ENCODE results near the gene ATP6V0B. TPM values are rescaled to one million over a fixed set of nuclear protein-coding genes. Genes with fewer than 3 reads are reported as not detected.

ATP6V0B gene
- total and polyA plus RNA-seq, 2 of the 13 experiments (the other 11 are each of a cell fraction or from before 2014, with no cell fraction given): 157 to 161 TPM

- TF ChIP-seq ZFP90 (CRISPR knock-in tag; IDR thresholded peaks at IDR 0.05; ENCODE audit: borderline replicate concordance) (no peak), CEBPG (CRISPR knock-in tag; IDR thresholded peaks at IDR 0.05) (no peak)
Measured at GRCh38 chr1:44024903-44025525, 50.3 kb downstream of the ATP6V0B start (continued).

- H3K4me2 ChIP-seq (ENCODE audit: low read depth, low read length): no peak overlapping the region
- no peak overlapping the region for H3K4me3 ChIP-seq (replicated peaks in 1 of 3; ENCODE audit: insufficient read depth in 1 of 3, low read depth in 2 of 3, low read length in 3 of 3)
- no peak overlapping the region for H2AFZ ChIP-seq (ENCODE audit: low read length)
- WGBS (ENCODE audit: low lambda C conversion rate): 98% methylated on average over 3 of the region's 3 CpGs
- H3K27me3 ChIP-seq (ENCODE audit: control insufficient read depth in 1 of 2, insufficient read depth in 2 of 2, low read length in 2 of 2): no peaks in the 10 kb centered on the region
- no peak overlapping the region for H3K9ac ChIP-seq (ENCODE audit: insufficient read depth, low read depth, low read length)
- H3K27ac ChIP-seq (ENCODE audit: extremely low read length, insufficient read depth, low read length): no peak overlapping the region
- in situ Hi-C loops (cut with HindIII; ENCODE audit: extremely low pct_ligation_motif_present, low pct_unique_long_range_greater_than_20kb) (no loop called here), intact Hi-C loops (cut with micrococcal nuclease; ENCODE audit: unreplicated experiment) (no loop called here)
- H4K20me1 ChIP-seq (ENCODE audit: insufficient read depth, low read length): no peaks in the 10 kb centered on the region
- peaks cover 4 to 22% of the 10 kb centered on the region in 2 experiments; a peak in 3 of 5 replicates for H3K36me3 ChIP-seq (replicated peaks in 1 of 2; ENCODE audit: control insufficient read depth in 1 of 2, insufficient read depth in 2 of 2, low read length in 2 of 2)
- H3K4me1 ChIP-seq (ENCODE audit: insufficient read depth, low read length): peaks cover 11% of the 10 kb centered on the region
- DNase-seq (ENCODE audit: low spot score): no peak
- TF ChIP-seq PTBP1 (IDR thresholded peaks at IDR 0.05; ENCODE audit: low read depth, low read length, poor library complexity, severe bottlenecking): no peak
- TF ChIP-seq FIP1L1 (IDR thresholded peaks at IDR 0.05; ENCODE audit: borderline replicate concordance, insufficient read depth, low read depth, low read length): no peak
- no peak for TF ChIP-seq ZNF292 (CRISPR knock-in tag; IDR thresholded peaks at IDR 0.05; ENCODE audit: borderline replicate concordance, low read depth)
- TF ChIP-seq ZBTB44 (CRISPR knock-in tag; IDR thresholded peaks at IDR 0.05): no peak
- no peak for TF ChIP-seq ZNF235 (CRISPR knock-in tag; IDR thresholded peaks at IDR 0.05; ENCODE audit: borderline replicate concordance)
- no peak for TF ChIP-seq ZBTB1 (CRISPR knock-in tag; IDR thresholded peaks at IDR 0.05; ENCODE audit: borderline replicate concordance)
- TF ChIP-seq NCOA1 (CRISPR knock-in tag; IDR thresholded peaks at IDR 0.05): no peak
- TF ChIP-seq ZNF619 (CRISPR knock-in tag; IDR thresholded peaks at IDR 0.05): no peak
- BruUV-seq (replicated peaks): no TSS peak
- H3K9me3 ChIP-seq (ENCODE audit: low read length): no peaks in the 10 kb centered on the region
- H3K79me2 ChIP-seq (ENCODE audit: insufficient read depth, low read length): no peaks in the 10 kb centered on the region
- no peak for FAIRE-seq
- POLR2A ChIA-PET: no interaction called here
- ATAC-seq: no peak
- CTCF ChIA-PET (ENCODE audit: low intra/inter-chr PET ratio, low total read pairs): no interaction called here
Measured at GRCh38 chr1:44025816-44026215, 51.1 kb downstream of the ATP6V0B start.

All from HepG2 (cell line).